NCI-H187 treated with DMSO at 0.1 percent for 48 hours (cell line): ENCODE data around the gene FGFBP3.
"Not testable (repeated sequence)": the region's sequence is repeated elsewhere in the genome, so short reads cannot be mapped to it uniquely, and the experiment has no call there.

Source experiments
- DNase-seq: peaks from one replicate; lab custom pipeline; 2025; lab: John Stamatoyannopoulos, UW

Gene FGFBP3

GRCh38 chr10:91901784-91902677, 7.3 kb downstream of the FGFBP3 start:
- no peak for DNase-seq

GRCh38 chr10:91897421-91897820, 11.9 kb downstream of the FGFBP3 start:
- no peak for DNase-seq

GRCh38 chr10:91896212-91896756, 13.0 kb downstream of the FGFBP3 start:
- DNase-seq: no peak

DNA sequence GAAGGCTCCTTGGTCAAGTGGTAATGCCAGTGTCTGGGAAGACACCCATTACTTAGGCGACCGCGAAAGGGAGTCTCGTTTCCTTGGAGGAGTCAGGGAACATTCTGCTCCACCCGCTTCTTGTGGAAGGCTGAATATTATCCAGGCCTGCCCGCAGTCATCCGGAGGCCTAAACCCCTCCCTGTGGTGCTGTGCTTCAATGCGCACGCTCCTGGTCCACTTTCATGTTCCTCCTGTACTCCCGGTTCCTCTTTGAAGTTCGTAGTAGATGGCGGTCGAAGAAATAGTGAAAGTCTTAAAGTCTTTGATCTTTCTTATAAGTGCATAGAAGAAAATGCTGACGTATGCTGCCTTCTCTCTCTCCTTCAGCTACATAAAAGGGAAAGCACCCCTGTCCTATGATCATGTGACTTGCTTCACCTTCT, 15.0 kb downstream of the FGFBP3 start:
- not testable (repeated sequence) for DNase-seq

GRCh38 chr10:91893051-91893450, 16.2 kb downstream of the FGFBP3 start:
- no peak for DNase-seq

- DNase-seq: no peak
These were observed 17.9 kb downstream of the FGFBP3 start for GRCh38 chr10:91891125-91892001.

- no peak for DNase-seq
These were observed 21.8 kb downstream of the FGFBP3 start for GRCh38 chr10:91887272-91888076.

- DNase-seq: no peak
These were observed 22.4 kb downstream of the FGFBP3 start for GRCh38 chr10:91886954-91887271.

GRCh38 chr10:91885362-91886079, 23.8 kb downstream of the FGFBP3 start:
- DNase-seq: no peak

DNA sequence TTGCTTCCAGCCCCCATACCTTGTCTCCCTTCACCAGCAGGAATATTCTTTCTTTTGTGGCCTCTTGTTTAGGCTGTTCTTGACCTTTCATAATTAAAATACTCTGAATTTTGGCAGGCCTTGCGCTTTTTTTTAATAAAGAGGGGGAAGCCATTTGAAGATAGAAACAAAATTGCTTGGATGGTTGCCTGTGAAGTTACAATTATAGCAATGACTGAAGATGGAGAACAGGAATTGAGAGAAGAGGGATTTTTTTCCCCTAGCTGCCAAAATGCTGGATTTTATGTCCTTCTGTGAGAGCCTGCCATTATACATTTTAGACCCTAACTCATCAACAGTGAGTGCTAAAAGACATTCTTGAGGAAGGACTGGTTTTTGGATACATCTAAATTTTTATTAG, 24.8 kb downstream of the FGFBP3 start:
- no peak for DNase-seq

DNA sequence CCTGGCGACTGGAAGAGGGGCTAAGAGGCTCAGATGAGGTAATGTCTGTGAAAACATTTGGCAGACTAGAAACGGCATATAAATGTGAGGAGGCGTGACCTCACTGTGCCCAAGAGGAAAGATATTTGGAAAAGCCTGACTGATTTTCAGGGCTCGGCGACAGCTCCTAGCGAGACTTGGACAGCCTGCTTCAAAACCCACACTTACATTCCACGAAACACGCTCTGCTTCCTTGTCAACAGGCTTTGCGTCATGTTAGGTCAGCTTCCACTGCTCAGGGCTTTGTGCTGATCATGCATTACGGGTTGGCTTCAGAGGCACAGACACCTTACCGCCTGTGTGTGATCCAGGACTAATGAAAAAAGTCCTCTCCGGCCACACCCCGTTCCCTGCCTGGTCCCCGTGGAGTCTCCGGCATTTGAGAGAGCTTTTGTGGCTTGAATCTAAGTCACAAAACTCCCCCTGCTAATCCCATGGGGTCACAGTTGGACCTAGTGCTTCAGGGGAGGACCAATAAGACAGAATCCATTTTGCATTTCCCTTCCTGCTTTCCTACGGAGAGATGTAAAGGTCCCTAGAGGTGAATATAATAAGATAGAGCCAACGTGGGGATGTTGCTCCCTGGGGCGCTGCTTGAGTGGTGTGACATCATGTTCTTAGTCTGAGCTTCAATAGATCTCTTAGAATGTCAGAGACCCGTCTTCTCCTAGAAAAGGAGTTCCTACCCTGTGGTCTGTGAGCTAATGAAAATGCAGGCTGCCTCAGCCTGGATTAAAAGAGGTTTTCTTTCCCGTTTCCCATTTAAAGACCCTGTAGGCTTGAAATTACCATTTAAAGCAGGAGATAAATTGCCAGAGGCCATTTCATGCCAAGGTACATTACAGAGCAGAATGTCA, 25.5 kb downstream of the FGFBP3 start:
- no peak for DNase-seq

GRCh38 chr10:91880310-91880709, 29.0 kb downstream of the FGFBP3 start:
- DNase-seq: no peak

DNA sequence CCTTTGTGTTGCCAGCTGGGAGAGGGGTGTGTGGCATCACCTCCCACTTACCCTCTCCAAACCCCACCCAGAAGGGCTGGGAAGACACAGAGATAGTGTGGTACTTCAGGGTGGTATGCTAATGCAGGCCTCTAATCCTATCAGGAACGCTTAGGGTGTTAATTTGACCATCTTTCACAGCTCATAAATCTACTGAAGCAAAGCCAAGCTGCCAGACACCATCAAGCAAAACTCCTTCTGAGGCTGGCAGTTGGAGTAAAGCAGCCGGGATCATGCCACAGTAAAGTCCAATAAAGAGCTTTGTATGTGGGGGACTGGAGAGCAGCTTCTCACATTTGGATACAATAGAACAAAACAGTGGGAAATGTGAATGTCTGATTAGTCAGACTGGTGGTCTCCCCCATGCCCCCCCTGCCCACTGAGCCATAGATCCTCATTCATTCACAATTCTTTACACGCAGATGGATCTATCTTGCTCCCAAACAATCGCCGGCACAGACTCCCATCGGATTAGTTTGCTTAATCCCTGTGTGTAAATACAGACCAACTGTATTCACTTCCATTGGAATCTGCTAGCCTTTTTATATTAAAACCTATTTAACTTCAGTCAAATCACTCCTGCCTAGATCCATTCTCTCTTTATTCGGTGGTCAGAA, 29.6 kb downstream of the FGFBP3 start:
- no peak for DNase-seq

- DNase-seq: no peak
These were observed 33.5 kb downstream of the FGFBP3 start for GRCh38 chr10:91875779-91876178.

DNA sequence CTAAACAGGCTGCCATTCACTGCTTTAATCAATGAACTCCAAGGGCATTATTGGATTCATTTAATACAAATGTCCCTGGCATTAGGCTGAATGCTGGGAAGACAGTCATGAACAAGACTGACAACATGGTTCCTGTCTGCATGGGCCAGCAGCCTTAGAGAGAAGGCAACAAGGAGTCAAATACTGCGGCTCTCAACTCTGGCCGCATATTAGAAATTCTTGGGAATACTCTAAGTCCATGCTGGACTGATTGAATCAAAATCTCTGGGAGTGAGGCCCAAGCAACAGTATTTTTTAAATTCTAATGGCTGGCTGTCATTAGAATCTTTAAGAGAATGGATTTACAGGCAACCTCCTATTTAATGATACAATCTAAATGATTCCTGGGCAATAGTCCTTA, 34.1 kb downstream of the FGFBP3 start:
- DNase-seq: no peak

DNA sequence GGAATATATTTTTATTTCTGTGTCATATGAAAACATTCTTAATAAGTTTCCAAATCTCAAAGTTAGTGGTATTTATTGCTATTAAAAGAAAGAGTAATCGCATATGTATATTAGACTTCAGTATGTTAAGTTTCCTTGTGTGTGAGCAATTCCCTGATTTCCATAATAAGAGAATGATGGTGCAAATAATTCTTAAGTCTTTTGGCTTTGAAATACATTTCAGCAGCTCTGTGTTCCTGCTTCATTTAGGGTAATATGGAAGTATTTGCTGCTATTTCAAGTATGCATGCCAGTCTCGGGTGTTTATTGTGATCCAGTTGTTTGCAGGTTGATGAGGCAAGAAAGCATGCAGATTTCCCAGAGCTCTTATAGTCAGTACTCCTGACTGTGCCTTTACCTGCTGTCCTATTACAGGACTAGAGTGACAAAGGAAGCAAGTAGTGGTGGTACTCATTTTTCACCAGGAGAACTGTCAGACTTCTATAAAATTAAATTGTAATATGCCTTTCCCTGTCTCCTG, 43.7 kb downstream of the FGFBP3 start:
- no peak for DNase-seq

DNA sequence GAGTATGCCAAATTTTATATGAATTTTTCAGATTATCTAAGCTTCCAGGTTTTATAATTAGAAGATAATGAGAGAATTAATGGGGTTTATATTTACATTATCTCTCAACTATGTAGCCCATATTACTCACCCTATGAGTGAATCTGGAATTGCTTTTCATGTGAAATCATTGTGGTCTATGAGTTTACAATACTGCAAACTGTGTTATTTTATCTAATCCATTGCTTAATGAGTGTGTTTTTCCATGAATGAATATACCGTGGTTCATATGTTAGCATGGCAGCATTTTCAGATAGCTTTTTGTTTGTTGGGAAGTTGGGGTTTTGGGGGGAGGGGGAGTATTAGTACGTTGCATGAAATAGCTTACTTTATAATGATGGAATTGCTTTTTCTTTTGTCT, 44.5 kb downstream of the FGFBP3 start:
- DNase-seq: no peak

DNA sequence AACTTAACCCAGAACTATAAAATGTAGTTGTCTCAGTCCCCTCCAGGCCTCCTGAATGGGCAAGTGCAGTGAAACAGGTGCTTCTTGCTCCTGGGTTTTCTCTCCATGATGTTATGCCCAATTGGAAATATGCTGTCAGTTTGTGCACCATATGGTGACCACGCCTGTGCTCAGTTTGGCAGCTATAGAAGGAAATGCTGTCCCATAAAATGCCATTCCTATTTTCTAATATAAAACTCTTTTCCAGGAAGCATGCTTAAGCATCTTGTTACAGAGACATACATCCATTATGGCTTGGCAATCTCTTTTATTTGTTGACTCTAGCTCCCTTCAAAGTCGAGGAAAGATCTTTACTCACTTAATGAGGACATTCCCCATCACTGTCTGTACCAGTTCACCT, 45.2 kb downstream of the FGFBP3 start:
- no peak for DNase-seq

- DNase-seq: no peak
These were observed 48.4 kb downstream of the FGFBP3 start for GRCh38 chr10:91860885-91861284.

GRCh38 chr10:91856637-91857036, 52.6 kb downstream of the FGFBP3 start:
- DNase-seq: no peak
